GM15510 (cell line): ENCODE measurements around the gene SEMA4A.
A peak's percentile ranks its signal among the peaks of the same experiment; 100 is the strongest.

Experiments
- POLR2A ChIP-seq: IDR thresholded peaks from 3 replicates; pipeline ENCODE4 v1.6.1; 2011; ENCODE audit warnings: borderline replicate concordance; ENCODE audit not compliant: insufficient read length; ENCODE audit errors: extremely low read depth

The SEMA4A gene

DNA sequence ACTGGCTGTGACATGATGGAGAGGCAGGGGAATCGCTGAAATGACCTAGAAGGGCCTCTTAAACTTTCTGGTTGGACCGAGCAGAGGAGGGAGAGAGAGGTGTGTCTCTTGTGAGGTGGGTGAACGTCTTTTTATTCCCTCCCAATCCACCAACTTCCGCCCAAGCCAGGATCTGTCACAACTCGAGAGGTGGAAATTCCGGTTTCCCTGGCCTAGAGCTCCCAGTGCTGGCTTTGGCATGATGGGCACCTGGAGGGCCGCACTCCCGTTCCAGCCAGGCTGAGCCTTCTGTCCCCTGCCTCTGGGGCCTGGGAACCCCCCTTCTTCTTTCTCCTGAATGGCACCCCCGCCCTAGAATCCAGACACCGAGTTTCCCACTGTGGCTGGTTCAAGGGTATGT, at the start of gene SEMA4A:
TSS of gene SEMA4A (plus strand) at position 224 of the 400 bp plus-strand sequence. CDS start 994 bp downstream, outside the sequence.
- TF ChIP-seq POLR2A, result no peak

- TF ChIP-seq POLR2A, result no peak
Observed at GRCh38 chr1:156104065-156104810, 49.1 kb upstream of the SEMA4A start.

GRCh38 chr1:156104861-156105832, 48.2 kb upstream of the SEMA4A start:
- no peak for TF ChIP-seq POLR2A

GRCh38 chr1:156106624-156107488, 46.5 kb upstream of the SEMA4A start:
- TF ChIP-seq POLR2A, result no peak

- TF ChIP-seq POLR2A, result no peak
Observed at GRCh38 chr1:156108057-156108456, 45.3 kb upstream of the SEMA4A start.

DNA sequence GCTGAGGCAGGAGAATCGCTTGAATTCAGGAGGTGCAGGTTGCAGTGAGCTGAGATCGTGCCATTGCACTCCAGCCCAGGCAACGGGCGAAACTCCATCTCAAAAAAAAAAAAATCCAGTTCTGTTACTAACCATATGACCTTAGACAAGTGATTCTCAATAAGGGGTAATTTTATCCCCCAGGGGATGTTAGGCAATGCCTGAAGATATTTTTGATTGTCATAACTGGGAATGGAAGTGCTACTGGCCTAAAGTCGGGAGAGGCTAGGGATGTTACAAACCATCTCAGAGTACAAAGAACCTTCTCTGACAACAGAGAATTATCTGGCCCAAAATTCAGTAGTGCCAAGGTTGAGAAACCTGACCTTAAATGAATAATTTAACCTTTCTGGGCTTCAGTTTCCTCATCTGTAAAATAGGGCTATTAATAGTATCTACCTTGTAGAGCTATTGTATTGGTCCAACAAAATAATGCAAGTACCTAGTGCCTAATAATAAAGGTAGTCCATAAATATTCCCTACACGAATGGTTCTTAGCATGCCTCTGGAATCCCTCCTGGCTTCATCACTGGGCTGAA, 44.6 kb upstream of the SEMA4A start:
- no peak for TF ChIP-seq POLR2A

DNA sequence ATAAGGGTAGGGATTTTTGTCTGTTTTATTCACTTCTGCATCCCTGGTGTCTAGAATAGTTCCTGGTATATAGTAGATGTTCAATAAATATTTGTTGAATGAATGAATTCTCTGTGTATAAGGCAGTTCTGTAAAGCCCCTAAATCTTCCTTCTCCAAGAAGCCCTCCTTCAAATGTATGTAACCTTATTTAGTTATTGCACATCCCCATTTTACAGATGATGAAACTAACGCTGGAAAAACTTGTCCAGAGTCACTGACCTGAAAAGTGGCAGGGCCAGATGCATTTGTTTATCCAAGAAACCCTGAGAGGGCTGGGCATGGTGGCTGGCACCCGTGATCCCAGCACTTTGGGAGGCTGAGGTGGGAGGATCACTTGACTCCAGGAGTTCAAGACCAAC, 43.1 kb upstream of the SEMA4A start:
- TF ChIP-seq POLR2A, result no peak

GRCh38 chr1:156111355-156111962, 41.9 kb upstream of the SEMA4A start:
- TF ChIP-seq POLR2A, result no peak

DNA sequence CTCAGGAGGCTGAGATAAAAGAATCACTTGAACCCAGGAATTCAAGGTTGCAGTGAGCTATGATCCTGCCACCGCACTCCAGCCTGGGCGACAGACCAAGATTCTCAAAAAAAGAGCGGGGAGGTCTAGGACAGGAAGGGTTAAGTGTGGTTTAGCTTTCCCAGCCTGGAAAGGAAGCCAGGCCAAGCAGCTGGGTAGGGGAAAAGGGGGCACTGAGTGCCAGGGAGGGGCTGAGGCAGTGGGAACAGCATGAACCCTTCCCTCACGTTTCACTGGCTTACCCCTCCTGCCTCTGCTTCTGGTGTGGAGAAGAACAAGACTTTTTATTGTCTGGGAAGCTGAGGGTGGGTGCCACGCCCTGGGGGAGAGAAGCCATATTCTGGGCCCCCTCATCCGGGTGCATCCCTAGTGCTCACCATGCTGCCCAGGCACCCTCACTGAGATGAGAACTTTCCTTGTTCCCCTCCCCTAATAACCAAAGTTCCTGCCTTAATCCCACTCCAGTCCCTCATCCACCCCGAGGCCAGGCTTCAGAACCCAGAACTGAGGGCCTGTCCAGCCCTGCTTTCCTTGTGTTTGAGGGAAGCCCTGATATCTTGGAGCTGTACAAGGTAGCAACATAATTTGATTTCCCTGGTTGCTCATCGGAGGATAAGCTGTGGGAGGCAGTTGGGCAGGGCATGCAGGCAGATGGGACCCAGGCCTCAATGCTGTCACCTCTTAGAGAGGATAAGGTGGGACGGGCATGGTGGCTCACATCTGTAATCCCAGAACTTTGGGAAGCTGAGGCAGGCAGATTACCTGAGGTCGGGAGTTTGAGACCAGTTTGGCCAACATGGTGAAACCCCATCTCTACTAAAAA, 40.9 kb upstream of the SEMA4A start:
- TF ChIP-seq POLR2A, result no peak

DNA sequence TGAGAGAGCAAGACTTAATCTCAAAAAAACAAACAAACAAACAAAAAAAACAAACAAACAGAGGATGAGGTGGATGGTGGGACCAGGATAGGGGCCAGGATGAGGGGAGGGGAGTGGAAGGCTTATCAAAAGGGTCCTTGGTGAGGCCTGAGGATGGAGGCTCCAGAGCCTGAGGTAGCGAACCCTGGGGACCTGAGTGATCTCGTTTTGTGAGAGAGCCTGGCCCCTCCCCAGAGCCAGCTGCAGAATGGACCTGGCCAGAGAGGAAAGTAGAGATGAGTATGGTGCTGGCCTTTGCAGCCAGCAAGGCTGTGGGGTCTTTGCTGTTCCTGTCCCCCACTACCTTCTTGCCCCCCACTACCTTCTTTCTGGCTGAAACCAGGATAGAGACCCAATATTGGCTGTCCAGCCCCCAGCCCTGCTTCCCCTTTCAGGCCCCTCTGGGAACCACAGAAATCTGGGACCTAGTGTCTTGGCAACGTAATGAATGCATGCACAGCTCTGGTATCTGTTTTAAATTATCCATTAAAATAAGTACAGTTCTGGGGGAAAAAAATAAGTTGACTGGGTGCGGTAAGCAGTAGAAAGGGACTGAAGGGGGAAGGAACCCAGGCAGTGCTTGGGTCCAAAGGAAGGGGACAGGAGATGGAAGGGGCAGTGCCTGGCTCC, 40.0 kb upstream of the SEMA4A start:
- TF ChIP-seq POLR2A, result no peak

GRCh38 chr1:156114101-156114918, 39.1 kb upstream of the SEMA4A start, which contains the start of gene LMNA:
LMNA (plus strand) TSS chr1:156114711; CDS start chr1:156114919, 208 bp downstream.
- TF ChIP-seq POLR2A, result peak; percentile 86
